WI38 (cell line): Measurements from ENCODE around the gene SPIN3.
"Not testable (repeated sequence)": the region's sequence is repeated elsewhere in the genome, so short reads cannot be mapped to it uniquely, and the experiment has no call there.

Experiments used
- H3K4me3 ChIP-seq: 2 replicates; pipeline ENCODE4 v1.5.1; 2011; ENCODE audit warnings: low read depth, mild to moderate bottlenecking, control low read depth, low read length
- TF ChIP-seq, protein P1 (sequence below): IDR thresholded peaks from 2 replicates; pipeline ENCODE4 v1.5.1; 2012; ENCODE audit warnings: low read depth, mild to moderate bottlenecking, control low read depth, low read length

SPIN3 gene

DNA sequence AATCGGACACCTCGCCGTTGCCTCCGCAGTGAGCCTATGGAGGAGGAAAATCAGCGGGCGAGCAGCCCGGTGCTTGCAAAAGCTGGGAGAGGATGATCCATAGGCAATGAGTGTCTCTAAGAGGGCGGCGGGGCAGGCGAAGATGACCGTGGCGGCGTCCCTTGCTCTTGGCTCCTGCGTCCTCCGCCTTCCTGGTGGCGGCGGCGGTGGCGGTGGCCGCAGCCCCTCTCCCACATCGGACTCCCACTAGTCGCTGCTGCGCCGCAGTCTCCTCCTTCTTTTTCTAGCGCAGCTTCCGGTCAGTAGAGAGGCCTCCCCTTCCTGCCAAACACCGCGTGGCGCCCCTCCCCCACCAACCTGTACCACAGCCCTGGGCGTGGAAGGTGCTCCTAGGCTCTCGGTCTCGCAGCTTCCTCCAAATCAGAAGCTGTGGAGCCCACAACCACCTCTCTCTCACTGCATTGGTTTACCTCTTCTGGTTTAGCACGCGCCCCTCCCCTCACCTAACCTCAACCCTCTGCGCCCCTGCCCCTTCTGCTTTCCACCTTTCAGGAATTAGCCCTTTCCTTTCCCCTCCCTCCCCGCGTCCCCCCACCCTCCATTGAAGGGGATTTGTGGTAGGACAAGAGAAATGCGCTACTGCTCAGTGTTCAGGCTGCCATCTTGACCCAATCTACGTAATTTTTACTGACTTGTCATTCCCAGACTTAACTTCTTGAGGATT, at the start of gene SPIN3:
TSS of gene SPIN3 (minus strand) at position 271 of the 724 bp plus-strand sequence. CDS start 594 bp downstream, outside the sequence.
- peak within 1 kb of the TSS; percentile 72 for H3K4me3 ChIP-seq
- TF ChIP-seq, protein P1, sequence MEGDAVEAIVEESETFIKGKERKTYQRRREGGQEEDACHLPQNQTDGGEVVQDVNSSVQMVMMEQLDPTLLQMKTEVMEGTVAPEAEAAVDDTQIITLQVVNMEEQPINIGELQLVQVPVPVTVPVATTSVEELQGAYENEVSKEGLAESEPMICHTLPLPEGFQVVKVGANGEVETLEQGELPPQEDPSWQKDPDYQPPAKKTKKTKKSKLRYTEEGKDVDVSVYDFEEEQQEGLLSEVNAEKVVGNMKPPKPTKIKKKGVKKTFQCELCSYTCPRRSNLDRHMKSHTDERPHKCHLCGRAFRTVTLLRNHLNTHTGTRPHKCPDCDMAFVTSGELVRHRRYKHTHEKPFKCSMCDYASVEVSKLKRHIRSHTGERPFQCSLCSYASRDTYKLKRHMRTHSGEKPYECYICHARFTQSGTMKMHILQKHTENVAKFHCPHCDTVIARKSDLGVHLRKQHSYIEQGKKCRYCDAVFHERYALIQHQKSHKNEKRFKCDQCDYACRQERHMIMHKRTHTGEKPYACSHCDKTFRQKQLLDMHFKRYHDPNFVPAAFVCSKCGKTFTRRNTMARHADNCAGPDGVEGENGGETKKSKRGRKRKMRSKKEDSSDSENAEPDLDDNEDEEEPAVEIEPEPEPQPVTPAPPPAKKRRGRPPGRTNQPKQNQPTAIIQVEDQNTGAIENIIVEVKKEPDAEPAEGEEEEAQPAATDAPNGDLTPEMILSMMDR: no peak

DNA sequence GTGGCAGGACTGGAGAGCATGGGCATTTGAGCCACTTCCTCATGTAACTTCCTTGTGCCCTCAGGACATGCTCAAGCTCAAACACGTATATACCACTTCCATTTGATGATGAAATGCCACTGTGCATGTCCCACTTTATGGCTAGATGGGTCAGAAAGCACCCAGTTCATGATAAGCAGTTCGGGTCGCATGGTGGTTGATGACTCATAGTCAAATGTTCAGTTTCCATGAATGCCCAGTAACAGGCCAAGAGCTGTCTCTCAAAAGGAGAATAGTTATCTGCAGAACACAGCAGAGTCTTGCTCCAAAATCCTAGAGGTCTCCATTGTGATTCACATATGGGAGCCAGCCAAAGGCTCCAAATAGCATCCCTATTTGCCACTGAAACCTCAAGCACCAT, 48.9 kb upstream of the SPIN3 start:
- TF ChIP-seq, protein P1: no peak
- H3K4me3 ChIP-seq: no peak overlapping the region

DNA sequence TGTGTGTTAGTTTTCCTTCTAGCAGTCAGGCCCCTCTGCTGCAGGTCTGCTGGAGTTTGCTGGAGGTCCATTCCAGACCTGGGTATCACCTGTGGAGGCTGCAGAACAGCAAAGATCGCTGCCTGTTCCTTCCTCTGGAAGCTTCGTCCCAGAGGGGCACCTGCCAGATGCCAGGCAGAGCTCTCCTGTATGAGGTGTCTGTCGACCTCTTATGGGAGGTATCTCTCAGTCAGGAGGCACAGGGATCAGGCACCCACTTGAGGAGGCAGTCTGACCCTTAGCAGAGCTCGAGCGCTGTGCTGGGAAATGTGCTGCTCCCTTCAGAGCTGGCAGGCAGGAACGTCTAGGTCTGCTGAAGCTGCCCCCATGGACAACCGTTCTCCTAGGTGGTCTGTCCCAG, 41.9 kb upstream of the SPIN3 start:
- H3K4me3 ChIP-seq: not testable (repeated sequence)

DNA sequence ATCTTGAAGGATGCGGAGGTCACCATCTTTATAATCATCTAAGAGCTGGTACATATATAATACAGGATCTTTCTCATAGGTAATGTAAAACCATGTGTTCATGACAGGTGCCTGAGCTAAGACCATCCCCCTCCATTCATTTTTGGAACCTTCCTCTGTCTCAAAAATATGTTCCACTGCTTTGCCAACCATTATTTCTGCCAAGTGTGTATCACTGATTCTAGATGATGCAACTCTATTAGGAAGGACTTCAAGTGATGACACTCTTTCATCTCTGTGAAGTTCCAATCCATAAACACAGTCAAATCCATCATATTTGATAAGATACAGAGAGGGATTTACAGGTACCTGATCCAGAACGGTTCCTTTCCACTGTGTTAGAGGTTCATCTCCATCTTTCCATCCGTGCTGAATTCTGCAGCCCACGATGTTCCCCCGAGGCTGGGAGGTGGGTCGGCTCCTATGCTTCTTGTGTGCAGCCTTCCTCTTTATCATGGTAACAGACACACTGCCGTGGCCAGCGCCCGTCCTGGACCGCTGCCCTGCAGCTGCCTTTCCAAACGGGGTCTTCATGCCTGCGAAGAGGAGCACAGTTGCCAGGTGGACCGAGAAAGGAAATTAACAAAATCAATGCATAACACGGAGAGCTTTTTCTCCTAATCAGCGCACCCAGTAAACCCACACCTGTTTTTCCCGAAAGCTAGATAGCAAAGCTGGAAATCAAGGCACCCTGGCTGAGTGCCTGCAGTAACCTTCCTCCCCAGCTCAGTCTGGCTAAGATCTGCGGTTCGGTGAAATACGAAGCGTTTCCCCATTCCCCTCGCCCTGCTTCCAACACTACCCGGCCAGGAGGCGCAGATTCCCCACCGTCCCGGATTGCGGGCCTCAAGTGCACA, 718 bp downstream of the SPIN3 start:
- TF ChIP-seq, protein P1: no peak
- peak overlapping the region; percentile 72 for H3K4me3 ChIP-seq

DNA sequence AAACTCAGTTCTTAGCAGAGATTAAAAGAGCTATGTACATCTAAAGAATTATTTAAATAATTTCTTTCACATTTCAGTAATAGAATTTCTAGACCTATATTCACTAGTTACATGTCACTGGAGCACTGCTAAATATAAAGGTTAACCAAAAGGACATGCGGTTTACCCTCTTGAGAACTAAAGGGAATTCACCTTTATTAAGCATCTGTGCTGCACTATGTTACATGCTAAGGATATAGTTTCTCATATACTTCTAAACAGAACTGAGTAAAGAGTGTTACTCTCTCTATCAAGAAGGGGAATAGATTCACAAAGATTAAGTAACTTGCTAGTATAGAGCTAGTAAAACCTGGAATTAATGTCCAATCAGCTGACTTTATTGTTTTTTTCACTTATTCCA, 7.6 kb downstream of the SPIN3 start:
- TF ChIP-seq, protein P1: no peak
- H3K4me3 ChIP-seq: no peak overlapping the region

DNA sequence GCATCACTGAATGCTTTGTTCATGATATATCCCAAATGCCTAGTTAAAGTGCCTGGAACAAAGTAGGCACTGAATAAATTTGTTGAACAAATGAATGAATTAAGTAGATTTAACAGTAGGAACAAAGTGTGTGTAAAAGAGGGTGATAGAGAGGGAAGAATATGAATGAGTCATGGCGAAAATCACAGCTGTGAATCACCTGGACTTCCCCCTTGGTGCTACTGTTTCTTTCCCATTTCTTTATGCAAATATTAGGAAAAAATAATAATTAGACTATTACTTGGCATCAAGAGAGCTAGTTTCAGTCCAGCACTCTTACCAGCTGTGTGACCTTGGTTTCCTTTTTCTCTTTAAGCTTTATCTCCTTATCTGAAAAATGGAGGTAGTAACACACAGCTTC, 9.2 kb downstream of the SPIN3 start:
- no peak overlapping the region for H3K4me3 ChIP-seq
- TF ChIP-seq, protein P1: no peak

DNA sequence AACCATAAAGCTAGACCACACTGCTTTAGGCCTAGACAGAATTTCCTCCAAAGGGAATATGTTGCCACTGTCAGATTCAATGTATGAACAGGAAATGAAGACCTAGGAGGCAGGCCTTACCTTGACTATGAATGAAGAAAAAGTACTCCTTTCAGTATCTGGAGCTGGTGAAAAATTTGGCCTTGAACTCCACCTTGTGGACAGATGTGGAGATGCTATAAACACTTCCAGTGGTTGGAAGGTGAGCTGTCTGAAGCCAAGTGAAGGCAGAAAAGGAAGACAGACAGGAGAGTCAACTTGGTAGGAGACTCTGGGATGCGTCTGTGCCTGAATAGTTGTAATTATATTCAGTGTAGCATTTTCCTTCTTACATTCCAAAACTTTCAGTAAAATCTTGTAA, 17.2 kb downstream of the SPIN3 start:
- TF ChIP-seq, protein P1: peak; percentile 48
- no peak overlapping the region for H3K4me3 ChIP-seq
